Suppressor macrophage treated with lipopolysaccharide for 1 hour (primary cell): ENCODE results near the gene XRN1.
"Not testable (repeated sequence)": the region's sequence is repeated elsewhere in the genome, so short reads cannot be mapped to it uniquely, and the experiment has no call there.

ENCODE experiments used
- DNase-seq, 3 donors: peaks; one replicate each; pipeline ENCODE4 v3.0.0-alpha.2; 2020 to 2022

Gene XRN1

GRCh38 chr3:142324275-142324953 lies 123.4 kb downstream of the XRN1 start:
- not testable (repeated sequence) for DNase-seq

DNA sequence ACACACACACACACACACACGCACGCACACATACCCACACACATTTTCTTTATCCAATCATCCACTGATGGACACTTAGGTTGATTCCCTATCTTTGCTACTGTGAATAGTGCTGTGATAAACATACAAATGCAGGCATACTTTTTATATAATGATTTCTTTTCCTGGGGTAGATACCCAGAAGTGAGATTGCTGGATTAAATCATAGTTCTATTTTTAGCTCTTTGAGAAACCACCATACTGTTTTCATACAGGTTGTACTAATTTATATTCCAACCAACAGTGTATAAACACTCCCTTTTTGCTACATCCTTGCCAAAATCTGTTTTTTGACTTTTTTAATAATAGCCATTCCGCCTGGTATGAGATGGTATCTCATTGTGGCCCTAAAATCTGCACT lies 127.9 kb downstream of the XRN1 start:
- no peak for DNase-seq

- no peak for DNase-seq
Observed at GRCh38 chr3:142319094-142319493, 128.7 kb downstream of the XRN1 start.

DNA sequence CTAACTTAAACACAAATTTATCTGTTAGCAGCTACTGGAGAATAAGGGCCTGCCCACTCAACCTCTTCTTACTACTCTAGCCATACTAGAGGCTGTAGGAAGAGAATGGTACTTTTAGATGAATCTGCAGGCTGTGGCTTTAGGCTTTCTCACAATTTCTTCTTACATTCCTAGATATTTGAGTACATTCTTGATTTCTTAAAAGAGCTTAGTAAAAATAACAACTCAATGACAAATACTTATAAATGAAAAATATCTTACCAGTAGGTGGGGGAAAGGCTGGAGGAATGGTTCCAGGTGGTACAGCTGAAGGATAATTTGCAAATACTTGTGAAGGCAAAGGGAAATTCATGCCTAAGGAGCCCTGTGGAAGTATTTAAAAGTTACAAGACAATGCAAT lies 129.5 kb downstream of the XRN1 start:
- no peak for DNase-seq

GRCh38 chr3:142315978-142316388 lies 131.9 kb downstream of the XRN1 start:
- not testable (repeated sequence) for DNase-seq

DNA sequence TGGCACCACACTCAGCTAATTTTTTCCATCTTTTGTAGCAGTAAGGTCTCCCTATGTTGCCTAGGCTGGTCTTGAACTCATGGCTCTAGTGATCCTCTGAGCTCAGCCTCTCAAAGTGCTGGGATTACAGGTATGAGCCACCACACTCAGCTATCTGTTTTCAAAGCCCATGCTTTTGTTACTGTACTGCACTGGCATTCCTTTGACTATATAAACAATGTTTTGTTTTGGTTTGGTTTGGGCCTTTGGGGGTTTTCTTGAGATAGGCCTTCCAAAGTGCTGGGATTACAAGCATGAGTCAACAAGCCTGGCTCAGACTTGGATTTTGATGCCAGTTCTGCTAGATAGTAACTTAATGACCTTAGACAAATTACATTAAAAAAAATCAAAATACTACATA lies 132.8 kb downstream of the XRN1 start:
- no peak for DNase-seq

DNA sequence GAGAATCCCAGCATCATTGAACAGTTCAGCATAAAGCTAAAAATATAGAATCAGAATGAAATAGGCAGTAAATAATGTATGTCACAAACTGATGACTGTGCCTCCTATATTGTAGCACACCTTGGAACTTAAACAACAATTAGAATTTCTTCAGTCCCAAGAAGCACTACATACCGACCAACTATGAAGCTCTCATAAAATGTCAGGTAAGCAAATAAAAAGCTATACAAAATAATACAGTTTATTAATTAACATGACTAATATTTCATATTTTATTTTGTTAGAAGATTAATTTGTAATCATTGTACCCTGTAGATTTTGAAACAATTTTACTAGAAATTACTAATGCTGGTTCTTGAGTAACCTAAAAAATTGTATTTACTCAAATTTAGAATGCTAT lies 137.4 kb downstream of the XRN1 start:
- DNase-seq: no peak

- not testable (repeated sequence) for DNase-seq
Observed at GRCh38 chr3:142302847-142303246, 145.0 kb downstream of the XRN1 start.

DNA sequence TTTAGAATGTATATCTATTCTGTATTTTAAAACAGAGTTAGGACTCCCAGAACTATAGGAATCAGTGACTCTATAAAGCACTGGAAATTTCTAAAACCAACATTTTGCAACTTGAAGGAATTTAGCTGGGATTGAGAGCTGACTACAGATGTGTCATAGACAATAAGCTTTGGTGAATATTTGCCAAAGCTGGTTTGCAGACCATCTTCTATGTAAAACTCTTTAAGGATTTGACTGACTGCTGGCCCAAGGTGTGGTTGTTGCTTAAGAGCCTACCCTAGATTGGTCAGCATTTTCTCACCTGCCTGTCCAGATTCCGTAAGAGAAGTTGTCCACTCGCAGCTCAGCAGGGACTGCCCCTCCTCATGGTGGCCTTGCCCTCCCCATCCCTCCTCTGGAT lies 149.2 kb downstream of the XRN1 start:
- no peak for DNase-seq

- no peak for DNase-seq
Observed at GRCh38 chr3:142296507-142296906, 151.3 kb downstream of the XRN1 start.

DNA sequence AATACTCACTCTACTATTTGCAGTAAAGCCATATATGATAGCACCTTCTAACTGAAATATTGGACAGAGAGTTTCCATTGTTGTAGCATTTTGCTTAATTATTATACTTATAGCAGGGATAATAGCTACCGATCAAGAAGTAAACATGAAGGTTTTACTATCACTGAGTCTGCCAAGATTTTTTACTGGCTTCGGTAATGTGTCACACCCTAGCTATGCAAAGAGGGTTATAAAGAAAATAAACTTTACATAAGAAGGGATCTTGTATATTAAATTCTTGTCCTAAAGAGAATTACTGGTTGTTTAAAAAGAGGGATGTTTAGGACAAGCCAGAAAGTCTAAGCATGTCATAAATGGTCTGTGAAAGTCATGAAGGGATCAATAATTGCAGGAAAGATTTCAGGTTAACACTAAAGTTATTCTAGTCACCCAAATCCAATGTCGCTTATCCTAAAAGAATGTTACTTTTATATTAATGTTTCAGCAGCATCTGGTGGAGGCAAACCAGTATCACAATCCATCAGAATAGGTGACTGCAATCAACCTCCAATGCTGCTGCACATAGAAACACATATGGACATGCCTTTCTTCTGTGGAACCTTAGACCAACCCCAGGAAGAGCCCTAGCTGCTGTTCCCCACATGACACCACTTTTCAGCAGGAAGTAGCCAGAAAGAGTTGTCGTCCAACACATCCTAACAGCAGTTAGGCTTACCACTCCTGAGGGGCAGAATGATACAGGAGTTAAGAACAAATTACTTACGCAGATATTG lies 159.8 kb downstream of the XRN1 start:
- DNase-seq: no peak

DNA sequence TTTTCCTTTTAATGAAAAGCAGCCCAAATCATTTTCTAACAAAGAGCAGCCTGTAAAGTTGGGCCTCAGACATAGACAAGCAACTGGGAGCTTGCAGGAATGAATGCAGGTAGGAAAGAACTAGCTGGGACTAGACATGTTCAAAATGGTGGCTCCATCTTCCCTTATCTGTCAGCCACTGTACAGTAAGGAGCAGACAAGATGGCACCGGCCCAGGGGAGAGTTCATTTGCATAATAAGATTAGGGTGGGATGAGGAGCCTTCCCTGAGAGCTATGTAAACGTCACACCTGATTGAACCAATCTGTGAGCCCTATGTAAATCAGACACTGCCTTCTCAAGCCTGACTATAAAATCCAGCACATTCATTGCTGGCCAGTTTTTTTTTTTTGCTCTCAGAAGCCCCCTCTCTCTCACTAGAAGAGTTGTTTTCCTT lies 162.7 kb downstream of the XRN1 start:
- DNase-seq: no peak

DNA sequence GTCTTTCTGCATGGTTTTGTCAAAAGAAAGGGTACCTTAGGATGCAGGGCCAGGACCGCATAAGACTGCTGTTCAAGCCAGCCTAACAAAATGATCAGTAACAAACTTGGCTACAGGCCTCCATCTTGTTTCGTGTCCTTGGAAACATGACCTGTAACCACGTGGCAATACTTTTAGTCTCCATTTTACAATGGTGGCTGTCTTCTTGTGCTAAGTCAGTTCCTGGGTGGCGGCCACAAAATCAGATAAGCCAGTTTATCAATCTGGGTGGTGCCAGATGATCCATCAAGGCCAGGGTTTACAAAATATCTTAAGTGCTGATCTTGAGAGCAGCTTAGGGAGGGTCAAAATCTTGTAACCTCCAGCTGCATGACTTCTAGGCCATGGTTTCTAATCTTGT lies 165.3 kb downstream of the XRN1 start:
- no peak for DNase-seq

DNA sequence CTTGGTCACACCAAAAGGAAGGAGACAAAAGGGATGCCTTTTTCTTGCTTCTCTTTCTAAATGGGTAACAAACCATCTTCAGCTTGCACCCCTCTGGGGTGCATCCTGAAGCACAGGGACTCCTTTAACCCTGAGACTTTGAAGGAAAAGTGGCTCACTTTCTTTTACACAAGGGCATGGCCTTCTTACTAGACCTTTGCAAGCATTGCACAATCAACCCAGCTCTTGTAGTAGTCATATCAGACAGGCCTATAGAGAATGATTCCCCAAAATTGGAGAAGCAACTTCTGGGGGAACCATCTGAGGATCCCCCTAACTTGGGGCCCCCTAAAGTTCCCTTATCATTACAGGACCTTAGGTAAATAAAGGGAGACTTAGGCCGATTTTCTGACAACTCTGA lies 166.4 kb downstream of the XRN1 start:
- DNase-seq: no peak

DNA sequence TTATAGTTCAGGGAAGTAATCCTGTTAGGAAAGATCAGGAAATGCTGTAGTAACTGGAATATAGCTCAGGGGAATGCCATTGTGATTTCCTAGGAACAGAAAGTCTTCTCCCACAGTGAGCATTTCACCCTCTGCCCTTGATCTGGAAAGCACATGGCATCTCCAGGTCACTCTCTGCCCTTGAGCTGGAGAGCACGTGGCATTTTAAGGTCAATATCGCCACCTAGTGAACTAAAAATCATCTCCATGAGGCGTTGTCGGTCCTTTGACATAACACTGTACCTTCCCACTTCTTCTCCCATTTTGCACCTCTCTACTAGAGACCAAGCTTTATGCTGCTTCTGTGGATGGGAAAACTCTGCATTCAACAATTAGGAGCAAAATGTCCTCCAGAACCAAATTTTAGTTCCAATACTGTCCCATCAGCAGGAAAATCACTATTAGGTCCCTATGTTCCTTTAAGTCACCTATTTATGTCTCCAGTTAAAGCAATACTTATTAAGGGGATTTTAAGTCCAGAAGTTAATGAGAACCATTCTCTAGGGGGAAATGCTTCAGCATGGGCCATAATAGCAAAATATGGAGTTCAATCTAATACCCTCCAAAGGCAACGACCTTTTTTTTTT lies 167.8 kb downstream of the XRN1 start:
- peak; percentile 79 to 90 (median 89) for DNase-seq

- no peak for DNase-seq
Observed at GRCh38 chr3:142278451-142278850, 169.4 kb downstream of the XRN1 start.

GRCh38 chr3:142276781-142277180 lies 171.1 kb downstream of the XRN1 start:
- DNase-seq: peak; percentile 73 to 96 (median 86)

DNA sequence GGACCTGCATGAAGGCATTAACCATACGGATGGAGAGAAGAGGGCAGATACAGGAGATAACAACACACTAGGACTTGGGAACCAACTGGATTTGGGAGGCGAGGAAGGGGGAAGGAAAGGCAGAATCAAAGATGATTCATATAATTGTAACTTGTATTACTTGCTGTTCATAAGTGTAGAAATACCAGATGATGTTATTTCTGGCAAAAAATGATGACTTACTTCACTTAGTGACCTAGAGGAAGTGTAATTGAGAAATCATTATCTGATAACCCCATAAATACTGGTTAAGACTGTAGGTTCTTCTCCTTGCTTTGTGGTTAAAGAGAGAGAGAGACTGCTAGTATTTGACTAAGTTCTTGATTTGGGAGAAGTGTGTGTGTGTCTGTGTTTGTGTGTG lies 172.0 kb downstream of the XRN1 start:
- peak; percentile 65 to 96 (median 88) for DNase-seq

GRCh38 chr3:142274908-142275307 lies 172.9 kb downstream of the XRN1 start:
- DNase-seq: no peak

DNA sequence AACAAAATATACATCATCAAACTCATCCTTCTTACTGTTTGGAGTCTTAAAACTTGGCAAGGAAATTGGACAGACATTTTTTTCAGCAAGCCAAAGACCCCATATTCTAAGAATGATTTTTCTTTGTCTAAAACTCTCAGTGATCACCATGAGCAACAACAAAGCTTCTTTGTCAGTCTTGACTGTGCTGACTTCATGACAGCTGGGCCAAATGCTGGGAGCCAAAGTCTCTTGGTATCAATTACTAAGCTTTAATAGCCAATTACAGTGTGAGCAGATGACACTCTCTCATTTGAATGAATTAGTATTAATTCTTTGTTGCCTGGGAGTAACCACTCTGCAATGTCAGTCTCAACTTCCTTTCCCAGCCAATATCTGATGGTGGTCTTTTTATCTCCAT lies 174.3 kb downstream of the XRN1 start:
- DNase-seq: no peak

DNA sequence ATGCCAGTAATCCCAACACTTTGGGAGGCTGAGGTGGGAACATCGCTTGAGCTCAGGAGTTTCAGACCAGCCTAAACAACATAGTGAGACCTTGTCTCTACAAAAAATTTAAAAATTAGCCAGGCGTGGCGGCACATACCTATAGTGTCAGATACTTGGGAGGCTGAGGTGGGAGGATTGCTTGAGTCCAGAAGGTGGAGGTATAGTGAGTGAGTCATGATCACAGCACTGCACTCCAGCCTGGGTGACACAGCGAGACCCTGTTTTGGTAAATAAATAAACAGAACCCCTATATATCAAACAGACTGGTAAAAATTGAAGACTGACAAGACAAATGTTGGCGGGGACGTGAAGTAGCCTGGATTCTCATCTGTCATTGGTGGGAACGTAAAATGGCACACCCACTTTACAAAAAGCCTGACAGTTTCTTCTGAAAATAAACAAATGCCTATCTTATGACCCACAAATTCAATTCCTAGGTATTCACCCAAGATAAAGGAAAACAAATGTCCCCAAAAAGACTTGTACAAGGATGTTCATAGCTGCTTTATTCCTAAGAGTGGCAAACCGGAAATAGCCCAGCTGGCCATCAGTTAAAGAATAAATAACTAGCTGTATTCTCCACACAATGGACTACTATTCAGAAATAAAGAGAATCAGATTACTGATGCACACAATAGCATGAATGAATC lies 175.5 kb downstream of the XRN1 start:
- no peak for DNase-seq

GRCh38 chr3:142270407-142270806 lies 177.4 kb downstream of the XRN1 start:
- peak; percentile 30 to 60 (median 56) for DNase-seq

GRCh38 chr3:142269767-142270166 lies 178.1 kb downstream of the XRN1 start:
- peak in 1 of 3 donors; percentile 37 for DNase-seq
